GM23338 (cell line): Measurements from ENCODE around the gene ADIG. TPM values are rescaled to one million over a fixed set of nuclear protein-coding genes. Genes with fewer than 3 reads are reported as not detected.

Experiments
- ATAC-seq: fragments of 200-7000 bp; cut with Tn5 transposase; 3 replicates; pipeline ENCODE4 v1.9.1; 2020
- DNase-seq: peaks from one replicate; pipeline ENCODE4 v3.0.0-alpha.2; 2015; ENCODE audit warnings: low spot score
- H2AFZ ChIP-seq: fragments of 200-600 bp; sonication (generic); 2 replicates; pipeline ENCODE4 v1.8.0; 2016; ENCODE audit warnings: antibody characterized with exemption, mild to moderate bottlenecking, moderate library complexity
- H3F3A ChIP-seq: fragments of 200-600 bp; sonication (generic); replicated peaks from 2 replicates; pipeline ENCODE4 v1.8.0; 2017; ENCODE audit warnings: antibody characterized with exemption, mixed run types, low read depth
- H3K27ac ChIP-seq: fragments of 200-600 bp; sonication (generic); 2 replicates; pipeline ENCODE4 v1.6.1; 2016; ENCODE audit warnings: low read depth
- H3K27me3 ChIP-seq: fragments of 200-600 bp; sonication (generic); 2 replicates; pipeline ENCODE4 v1.8.0; 2016; ENCODE audit warnings: mild to moderate bottlenecking, mixed run types, moderate library complexity; ENCODE audit not compliant: insufficient read depth
- H3K36me3 ChIP-seq: fragments of 200-600 bp; sonication (generic); 2 replicates; pipeline ENCODE4 v1.8.0; 2016; ENCODE audit warnings: mild to moderate bottlenecking; ENCODE audit not compliant: insufficient read depth
- H3K4me1 ChIP-seq: fragments of 200-600 bp; sonication (generic); 2 replicates; pipeline ENCODE4 v1.8.0; 2016; ENCODE audit warnings: mild to moderate bottlenecking, moderate library complexity; ENCODE audit not compliant: insufficient read depth
- H3K4me2 ChIP-seq: fragments of 200-600 bp; sonication (generic); 2 replicates; pipeline ENCODE4 v1.7.1; 2017; ENCODE audit warnings: mixed run types
- H3K4me3 ChIP-seq: fragments of 200-600 bp; sonication (generic); 2 replicates; pipeline ENCODE4 v1.6.1; 2016; ENCODE audit warnings: mixed run types
- H3K79me2 ChIP-seq: fragments of 200-600 bp; sonication (generic); replicated peaks from 2 replicates; pipeline ENCODE4 v1.8.0; 2017; ENCODE audit warnings: mild to moderate bottlenecking; ENCODE audit not compliant: insufficient read depth
- H3K9me2 ChIP-seq: fragments of 200-600 bp; sonication (generic); 2 replicates; pipeline ENCODE4 v1.8.0; 2017; ENCODE audit not compliant: insufficient read depth
- H4K20me1 ChIP-seq: fragments of 200-600 bp; sonication (generic); replicated peaks from 2 replicates; pipeline ENCODE4 v1.8.0; 2017; ENCODE audit warnings: mild to moderate bottlenecking; ENCODE audit not compliant: insufficient read depth
- H3K27ac Mint-ChIP-seq: 2 replicates; pipeline ENCODE4 v1.8.0; 2020; ENCODE audit warnings: inconsistent platforms, mild to moderate bottlenecking, moderate library complexity, mixed read lengths
- H3K27me3 Mint-ChIP-seq: 3 replicates; pipeline ENCODE4 v1.8.0; 2022; ENCODE audit warnings: low read depth, mild to moderate bottlenecking, moderate library complexity, mixed read lengths, inconsistent platforms; ENCODE audit not compliant: insufficient read depth, poor library complexity
- H3K36me3 Mint-ChIP-seq: 3 replicates; pipeline ENCODE4 v1.8.0; 2021; ENCODE audit warnings: low read depth, mild to moderate bottlenecking, inconsistent platforms, moderate library complexity, mixed read lengths
- H3K4me1 Mint-ChIP-seq: 3 replicates; pipeline ENCODE4 v1.8.0; 2020; ENCODE audit warnings: mild to moderate bottlenecking, inconsistent platforms, mixed read lengths
- H3K4me3 Mint-ChIP-seq: 3 replicates; pipeline ENCODE4 v1.8.0; 2021; ENCODE audit warnings: moderate library complexity, mild to moderate bottlenecking, inconsistent platforms, mixed read lengths
- H3K9me3 Mint-ChIP-seq: 3 replicates; pipeline ENCODE4 v1.8.0; 2020; ENCODE audit warnings: moderate library complexity, mild to moderate bottlenecking, inconsistent platforms, mixed read lengths
- CREB1 ChIP-seq: fragments of 250-450 bp; sonication (Bioruptor Pico); IDR thresholded peaks from 2 replicates; pipeline ENCODE4 v1.5.0; 2020; ENCODE audit warnings: low read depth, mild to moderate bottlenecking, moderate library complexity
- CTCF ChIP-seq, 2 experiments: fragments of 200-600 bp in 1 of 2; sonication (generic) in 1 of 2; conservative IDR thresholded peaks; 2 replicates each; pipeline versions ENCODE4 v1.5.1 to v1.6.1; 2016 to 2017; ENCODE audit warnings: antibody characterized with exemption in 2 of 2, low read depth in 2 of 2, mild to moderate bottlenecking in 2 of 2, moderate library complexity in 1 of 2
- ETS1 ChIP-seq: IDR thresholded peaks from 2 replicates; pipeline ENCODE4 v1.6.1; 2016; ENCODE audit warnings: antibody characterized with exemption
- EZH2 ChIP-seq: fragments of 200-600 bp; sonication (generic); IDR thresholded peaks from one replicate; pipeline ENCODE4 v1.8.0; 2017; ENCODE audit warnings: antibody characterized with exemption, mild to moderate bottlenecking, low read depth; ENCODE audit not compliant: unreplicated experiment
- EZH2phosphoT487 ChIP-seq: fragments of 200-600 bp; sonication (generic); IDR thresholded peaks from one replicate; pipeline ENCODE4 v1.8.1; 2018; ENCODE audit warnings: antibody characterized with exemption; ENCODE audit not compliant: unreplicated experiment
- JUNB ChIP-seq: IDR thresholded peaks from one replicate; pipeline ENCODE4 v1.6.1; 2016; ENCODE audit warnings: antibody characterized with exemption; ENCODE audit not compliant: unreplicated experiment
- NANOG ChIP-seq: IDR thresholded peaks from 2 replicates; pipeline ENCODE4 v1.6.1; 2016; ENCODE audit warnings: antibody characterized with exemption, borderline replicate concordance
- POLR2AphosphoS5 ChIP-seq: IDR thresholded peaks from 2 replicates; pipeline ENCODE4 v1.6.1; 2016; ENCODE audit warnings: antibody characterized with exemption, low read depth
- REST ChIP-seq: IDR thresholded peaks from one replicate; pipeline ENCODE4 v1.6.1; 2018; ENCODE audit warnings: antibody characterized with exemption; ENCODE audit not compliant: unreplicated experiment
- STAT1 ChIP-seq: IDR thresholded peaks from one replicate; pipeline ENCODE4 v1.6.1; 2016; ENCODE audit warnings: antibody characterized with exemption; ENCODE audit not compliant: unreplicated experiment
- ZNF114 ChIP-seq: fragments of 250-450 bp; sonication (Bioruptor Pico); IDR thresholded peaks from 2 replicates; pipeline ENCODE4 v1.5.0; 2020; ENCODE audit warnings: mild to moderate bottlenecking, moderate library complexity
- ZNF462 ChIP-seq: fragments of 250-450 bp; sonication (Bioruptor Pico); IDR thresholded peaks from 2 replicates; pipeline ENCODE4 v1.5.0; 2020; ENCODE audit warnings: mild to moderate bottlenecking, moderate library complexity
- polyA plus RNA-seq: library from polyadenylated mRNA; unstranded; fragments of >200 nt; fragmentation: Nextera tagmentation; extraction: Ambion mirVana; gene quantifications from 2 replicates; pipeline ENCODE4 v1.2.1, GENCODE V29; 2016
- total RNA-seq: library from RNA; depleted of rRNA; stranded (reverse); fragments of >200 nt; shearing (Covaris generic); gene quantifications from 2 replicates; pipeline ENCODE4 v1.2.3, GENCODE V29; 2014

The ADIG gene
- total and polyA plus RNA-seq, 2 experiments from 2014 or later: not detected

GRCh38 chr20:38564680-38565079, 16.3 kb upstream of the ADIG start:
- no peak overlapping the region for H3K4me2 ChIP-seq
- no peaks in the 10 kb centered on the region for H3K27me3 ChIP-seq
- Mint-ChIP-seq H3K27ac (no peak overlapping the region), H3K9me3 (no peaks in the 10 kb centered on the region), H3K27me3 (no peaks in the 10 kb centered on the region), H3K4me1 (no peaks in the 10 kb centered on the region), H3K4me3 (no peak overlapping the region), H3K36me3 (peaks cover 9% of the 10 kb centered on the region)
- H2AFZ ChIP-seq: no peak overlapping the region
- H3K27ac ChIP-seq: no peak overlapping the region
- H3K79me2 ChIP-seq: no peaks in the 10 kb centered on the region
- no peak for TF ChIP-seq ZNF114 (CRISPR knock-in tag)
- TF ChIP-seq REST: no peak
- no peak for TF ChIP-seq CTCF (conservative IDR thresholded peaks at IDR 0.05; ENCODE audit: low read depth in 2 of 2)
- no peak for TF ChIP-seq POLR2AphosphoS5
- no peak for TF ChIP-seq ZNF462 (CRISPR knock-in tag)
- TF ChIP-seq EZH2: no peak
- TF ChIP-seq ETS1: no peak
- TF ChIP-seq EZH2phosphoT487: no peak
- TF ChIP-seq CREB1 (CRISPR knock-in tag): no peak
- no peak for TF ChIP-seq JUNB
- no peak for TF ChIP-seq NANOG
- no peak for TF ChIP-seq STAT1
- H3K4me1 ChIP-seq: no peaks in the 10 kb centered on the region
- H3K36me3 ChIP-seq: no peaks in the 10 kb centered on the region; the same call in none of the 2 replicates
- ATAC-seq (no peak), DNase-seq (no peak)
- H4K20me1 ChIP-seq: 0 out of 2 replicates have a peak, but pooled peaks cover 5% of the 10 kb centered on the region
- H3K4me3 ChIP-seq: no peak overlapping the region
- no peaks in the 10 kb centered on the region for H3K9me2 ChIP-seq
- no peaks in the 10 kb centered on the region for H3F3A ChIP-seq
